AG08396 (cell line): ENCODE measurements around the gene MARVELD2.

Source experiments
- DNase-seq: peaks from one replicate; pipeline ENCODE4 v3.0.0; 2012; ENCODE audit warnings: low spot score, mixed read lengths

Gene MARVELD2

GRCh38 chr5:69493396-69494133 lies 78.6 kb downstream of the MARVELD2 start:
- DNase-seq = peak; percentile 61
